ENCODE measurements around the gene TMEM178B.
"Not testable (repeated sequence)": the region's sequence is repeated elsewhere in the genome, so short reads cannot be mapped to it uniquely, and the experiment has no call there.

TMEM178B gene

DNA sequence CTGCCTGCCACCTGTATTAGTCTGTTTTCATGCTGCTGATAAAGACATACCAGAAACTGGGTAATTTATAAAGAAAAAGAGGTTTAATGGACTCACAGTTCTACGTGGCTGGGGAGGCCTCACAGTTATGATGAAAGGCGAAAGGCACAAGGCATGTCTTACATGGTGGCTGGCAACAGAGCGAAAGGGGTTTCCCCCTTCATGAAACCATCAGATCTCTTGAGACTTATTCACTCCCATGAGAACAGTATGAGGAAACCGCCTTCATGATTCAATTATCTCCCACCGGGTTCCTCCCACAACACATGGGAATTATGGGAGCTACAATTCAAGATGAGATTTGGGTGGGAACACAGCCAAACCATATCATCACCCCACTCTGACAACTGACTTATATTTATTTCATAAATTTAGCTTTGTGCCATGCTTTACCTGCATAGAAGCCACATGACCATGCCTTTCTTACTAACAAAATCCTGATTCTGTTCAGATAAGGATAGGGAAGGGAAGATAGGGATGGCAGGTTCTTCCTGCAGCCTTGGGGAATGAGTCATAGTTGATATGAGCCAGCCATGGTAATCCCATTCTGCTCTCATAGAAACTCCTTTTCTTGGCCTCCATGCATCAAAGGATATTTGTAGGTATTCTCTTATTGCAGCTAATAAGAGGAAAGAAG is 286.0 kb downstream of the TMEM178B start:
- no peak for DNase-seq

DNA sequence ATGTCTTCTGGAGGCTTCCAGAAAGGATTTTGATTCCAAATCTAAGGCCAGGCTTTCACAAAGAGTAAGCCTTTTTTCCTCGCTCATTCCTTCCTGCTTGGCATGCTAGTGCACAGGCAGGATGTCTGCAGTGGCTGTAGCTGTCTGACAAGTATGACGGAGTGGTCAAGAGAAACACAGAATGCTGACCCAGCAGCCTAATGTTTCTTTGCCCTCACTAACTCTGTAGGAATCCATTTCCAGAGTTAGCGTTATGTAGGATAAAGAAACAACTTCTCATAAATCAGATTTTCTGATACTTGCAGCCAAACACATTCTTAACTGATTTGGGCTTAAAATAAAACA is 286.5 kb downstream of the TMEM178B start:
- no peak for DNase-seq

DNA sequence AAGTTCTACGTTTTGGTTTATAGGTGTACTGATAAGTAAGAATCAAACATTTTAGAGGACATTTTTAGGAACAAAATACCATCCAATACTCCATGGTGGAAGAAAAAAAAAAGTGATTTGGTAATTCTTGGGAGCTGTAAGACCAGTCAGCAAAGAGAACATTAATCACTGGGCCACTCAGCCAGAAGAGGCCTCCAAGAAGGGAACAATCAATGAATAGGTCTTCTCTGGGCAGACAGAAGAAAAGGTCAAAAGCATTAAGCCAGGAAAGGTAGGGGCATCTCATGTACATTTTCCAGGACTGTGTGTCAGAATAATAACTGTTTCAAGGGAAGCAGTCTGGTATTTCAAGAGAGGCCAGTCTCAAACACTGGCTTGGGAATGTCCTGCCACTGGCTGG is 286.9 kb downstream of the TMEM178B start:
- DNase-seq, result no peak

GRCh38 chr7:141361479-141361878 is 287.6 kb downstream of the TMEM178B start:
- no peak for DNase-seq

DNA sequence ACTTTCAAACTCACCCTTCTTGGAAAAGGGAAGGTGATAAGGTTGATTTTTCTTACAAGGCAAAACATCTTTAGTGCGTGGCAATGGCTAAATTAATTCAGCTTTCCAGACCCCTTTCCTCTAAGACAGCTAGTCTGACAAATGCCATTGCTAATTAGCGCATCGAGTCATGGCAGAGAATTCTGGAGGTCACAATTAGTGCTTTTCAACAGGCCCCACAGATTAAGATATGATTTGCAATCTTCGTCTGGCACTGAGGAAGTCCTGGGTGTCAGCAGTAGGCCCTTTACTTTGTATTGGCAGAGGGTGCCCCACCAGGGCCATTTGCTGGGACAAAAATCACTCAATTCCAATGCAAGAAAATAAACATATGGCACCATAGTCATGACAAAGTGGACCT is 288.1 kb downstream of the TMEM178B start:
- DNase-seq, result no peak

DNA sequence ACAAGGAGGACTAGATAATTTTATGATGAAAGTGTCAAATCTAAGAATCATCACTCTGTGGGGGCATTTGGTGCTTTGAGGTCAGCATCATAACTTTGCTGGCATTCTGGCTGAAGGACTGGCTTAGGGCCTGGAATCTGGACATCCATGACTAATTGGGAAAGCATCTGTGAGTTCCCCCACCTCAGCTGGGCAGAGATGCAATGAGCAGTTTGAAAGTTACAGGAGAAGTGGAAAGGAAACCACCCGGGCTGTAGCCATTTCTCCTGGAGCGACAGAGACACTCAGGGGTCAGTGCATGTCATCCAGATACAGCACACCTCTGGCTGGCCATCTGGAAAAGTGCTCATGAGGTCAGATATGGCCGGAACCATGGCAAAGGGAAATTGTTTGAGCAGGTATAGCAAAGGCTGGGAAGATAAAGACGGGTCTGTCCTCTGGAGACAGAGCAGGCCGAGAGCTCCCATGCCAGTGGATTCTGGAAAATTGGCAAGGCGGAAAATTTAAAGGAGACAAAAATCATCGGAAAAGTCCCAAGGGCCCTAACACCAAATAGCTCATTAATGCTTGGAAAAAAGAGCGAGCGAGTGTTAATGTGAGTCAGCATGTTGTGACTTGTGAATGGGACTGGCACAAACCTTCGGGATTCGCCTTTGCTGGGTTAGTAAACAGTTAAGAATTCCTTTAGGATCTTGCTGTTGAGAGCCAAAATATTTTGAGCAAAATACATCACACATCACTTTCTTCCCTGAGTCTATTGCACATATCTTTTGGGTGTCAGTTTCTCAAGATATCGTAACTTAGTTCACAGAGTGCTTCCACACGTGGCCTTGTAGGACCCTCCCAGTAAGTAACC is 288.9 kb downstream of the TMEM178B start:
- DNase-seq, result no peak

DNA sequence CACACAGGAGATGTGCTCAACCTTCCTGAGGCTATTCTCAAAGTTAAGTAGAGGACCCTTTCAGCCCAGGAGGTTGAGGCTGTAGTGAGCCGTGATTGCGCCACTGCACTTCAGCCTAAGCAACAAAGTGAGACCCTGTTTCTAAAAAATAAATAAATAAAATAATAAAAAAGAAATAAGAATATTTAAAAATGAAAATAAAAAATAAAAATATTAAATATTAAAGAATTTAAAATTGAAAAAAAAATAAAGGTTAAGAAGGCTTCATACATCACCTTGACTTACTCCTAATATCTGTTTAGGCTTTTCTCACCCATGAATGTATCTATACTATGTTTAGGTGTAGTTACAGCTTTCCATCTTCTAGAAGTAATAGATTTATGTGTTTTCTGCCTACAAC is 289.9 kb downstream of the TMEM178B start:
- DNase-seq, result no peak

GRCh38 chr7:141366091-141366621 is 292.3 kb downstream of the TMEM178B start:
- DNase-seq, result no peak

GRCh38 chr7:141369422-141369821 is 295.6 kb downstream of the TMEM178B start:
- no peak for DNase-seq

- DNase-seq, result no peak
These were observed 296.3 kb downstream of the TMEM178B start for GRCh38 chr7:141370178-141370577.

GRCh38 chr7:141370650-141371049 is 296.8 kb downstream of the TMEM178B start:
- DNase-seq, result no peak

DNA sequence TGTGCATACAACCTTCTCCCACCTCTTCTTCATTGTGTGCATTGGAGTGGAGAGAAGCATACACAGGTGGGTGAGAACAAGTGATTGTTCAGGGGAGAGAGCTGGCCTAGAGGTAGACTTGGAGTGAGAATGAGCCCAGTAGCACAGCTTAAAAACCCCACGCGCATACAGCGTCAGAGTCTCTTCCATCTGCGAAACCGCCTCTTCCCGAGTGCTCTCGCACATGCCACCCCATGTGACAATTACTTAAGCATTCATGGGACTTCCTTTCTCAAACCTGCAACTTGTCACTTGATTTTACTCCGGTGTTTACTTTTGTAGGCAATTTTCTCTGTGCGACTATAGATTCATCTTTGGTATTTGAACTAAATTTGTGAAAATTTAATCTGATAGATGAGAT is 300.6 kb downstream of the TMEM178B start:
- DNase-seq, result no peak

- no peak for DNase-seq
These were observed 301.6 kb downstream of the TMEM178B start for GRCh38 chr7:141375442-141375841.

DNA sequence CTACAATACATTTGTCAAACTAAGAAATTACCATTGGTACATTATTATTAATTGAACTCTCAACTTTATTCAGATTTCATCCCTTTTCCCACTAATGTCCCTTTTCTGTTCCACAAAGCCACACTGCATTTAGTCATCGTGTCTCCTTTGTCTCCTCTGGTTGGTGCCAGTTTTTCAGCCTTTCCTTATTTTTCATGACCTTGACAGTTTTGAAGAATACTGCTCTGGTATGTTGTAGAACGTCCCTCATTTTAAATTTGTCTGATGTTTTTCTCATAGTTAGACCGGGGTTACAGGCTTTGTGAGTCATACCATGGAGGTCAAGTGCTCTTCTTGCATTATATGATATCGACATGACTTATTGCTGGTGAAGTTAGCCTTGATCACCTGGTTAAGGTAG is 304.0 kb downstream of the TMEM178B start:
- DNase-seq, result no peak

GRCh38 chr7:141378405-141378804 is 304.5 kb downstream of the TMEM178B start:
- no peak for DNase-seq

GRCh38 chr7:141381794-141382427 is 308.0 kb downstream of the TMEM178B start:
- no peak for DNase-seq

GRCh38 chr7:141383356-141383755 is 309.5 kb downstream of the TMEM178B start:
- DNase-seq, result not testable (repeated sequence)

DNA sequence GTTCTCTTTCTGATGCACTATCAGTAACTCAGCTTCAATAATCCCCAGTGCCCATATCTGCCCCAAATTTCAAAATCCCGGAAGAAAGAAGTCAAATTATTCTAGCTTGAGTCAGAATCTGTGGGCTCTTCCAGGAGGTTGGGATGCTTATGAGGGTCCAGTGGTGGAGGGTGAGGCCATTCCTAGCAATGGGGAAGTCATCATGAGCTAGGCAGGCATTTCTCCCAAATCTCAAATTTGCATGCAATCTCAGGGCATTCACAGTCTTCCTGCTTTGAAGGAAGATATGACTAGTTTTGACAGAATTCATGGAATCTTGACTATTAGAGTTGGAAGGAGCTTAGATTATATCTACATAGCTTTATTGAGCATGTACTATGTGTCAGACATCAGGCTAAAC is 313.0 kb downstream of the TMEM178B start:
- no peak for DNase-seq

GRCh38 chr7:141387521-141388217 is 313.8 kb downstream of the TMEM178B start:
- no peak for DNase-seq

DNA sequence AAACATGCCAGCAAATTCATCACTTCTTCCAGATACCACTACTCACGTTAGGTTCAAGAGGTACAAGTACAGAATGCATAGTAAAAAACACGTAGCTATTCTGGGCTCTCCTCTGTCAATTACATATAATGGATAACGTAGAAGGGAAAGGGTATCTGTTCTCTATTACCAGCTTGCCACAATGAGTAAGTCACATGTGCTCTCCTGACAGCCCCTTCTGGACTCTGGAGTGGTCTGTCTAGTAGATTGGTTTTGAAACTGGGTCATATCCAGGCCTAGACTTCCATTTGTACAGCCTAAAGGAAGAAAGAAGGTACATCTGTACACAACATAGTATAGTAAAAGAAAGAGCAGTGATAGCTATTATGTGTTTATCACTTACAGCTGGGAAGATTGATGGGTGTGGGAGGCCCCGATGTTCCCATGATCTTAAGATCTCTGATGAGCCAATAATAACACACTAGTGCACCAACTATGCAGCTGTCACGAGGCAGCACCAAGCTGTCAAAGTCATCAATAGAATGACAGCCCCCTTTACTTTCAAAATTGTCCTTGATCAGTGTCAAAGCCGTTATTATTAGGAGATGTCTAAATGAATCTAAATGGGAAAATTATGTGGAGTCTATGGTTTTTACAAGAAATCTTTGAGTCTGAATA is 315.4 kb downstream of the TMEM178B start:
- DNase-seq, result no peak

DNA sequence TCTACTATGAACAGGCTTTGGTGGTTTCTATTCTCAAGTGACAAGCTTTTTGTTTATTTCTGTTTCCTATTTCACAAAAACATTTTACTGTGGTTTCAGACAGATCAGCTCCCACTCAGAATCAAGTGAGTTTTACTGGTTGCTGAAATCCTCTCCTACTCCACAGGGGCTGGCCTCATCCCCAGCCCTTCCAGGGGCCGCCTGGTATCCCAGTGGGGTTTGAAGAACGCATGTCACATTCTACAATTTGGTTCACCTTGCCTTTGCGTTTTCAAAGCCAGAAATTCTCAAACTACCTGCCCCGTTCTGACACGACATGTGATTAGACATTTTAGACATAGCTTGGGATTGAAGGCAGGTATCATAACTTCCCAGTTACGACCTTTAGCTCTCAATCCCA is 316.5 kb downstream of the TMEM178B start:
- no peak for DNase-seq

DNA sequence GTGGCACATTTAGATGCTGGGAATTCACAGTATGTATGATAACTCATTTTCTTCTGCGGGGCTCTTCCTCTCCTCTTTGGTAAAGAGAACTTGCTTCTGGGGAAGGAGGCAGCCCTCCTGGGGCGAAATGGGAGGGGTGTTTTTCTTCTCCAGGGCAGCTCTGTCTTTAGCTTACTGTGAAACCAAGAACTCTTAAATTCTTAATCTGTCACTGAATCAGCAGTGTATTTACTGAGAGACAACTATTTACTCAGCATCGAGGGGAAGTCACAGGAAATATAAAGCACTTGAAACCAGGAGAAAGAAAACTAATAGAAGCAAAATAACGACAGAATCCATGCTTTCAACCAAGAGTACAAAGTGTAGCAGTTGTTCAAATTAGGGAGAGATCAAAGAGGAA is 319.2 kb downstream of the TMEM178B start:
- no peak for DNase-seq

All from activated T-cell treated with anti-CD3 and anti-CD28 coated beads for 4 hours (primary cell).